OCI-LY7 (cell line): ENCODE measurements around the gene PRR7.

Experiments used
- EZH2phosphoT487 ChIP-seq: fragments of 200-600 bp; sonication (generic); IDR thresholded peaks from 2 replicates; pipeline ENCODE4 v1.6.1; 2018; ENCODE audit warnings: low read depth, borderline replicate concordance, mild to moderate bottlenecking, mixed run types, antibody characterized with exemption, low read length, moderate library complexity, mixed read lengths
- TF ChIP-seq, protein P1 (sequence below): fragments of 200-600 bp; sonication (generic); conservative IDR thresholded peaks from 2 replicates; pipeline ENCODE4 v1.5.1; 2014; ENCODE audit warnings: mild to moderate bottlenecking, antibody characterized with exemption, low read length, moderate library complexity, mixed read lengths

DNA sequence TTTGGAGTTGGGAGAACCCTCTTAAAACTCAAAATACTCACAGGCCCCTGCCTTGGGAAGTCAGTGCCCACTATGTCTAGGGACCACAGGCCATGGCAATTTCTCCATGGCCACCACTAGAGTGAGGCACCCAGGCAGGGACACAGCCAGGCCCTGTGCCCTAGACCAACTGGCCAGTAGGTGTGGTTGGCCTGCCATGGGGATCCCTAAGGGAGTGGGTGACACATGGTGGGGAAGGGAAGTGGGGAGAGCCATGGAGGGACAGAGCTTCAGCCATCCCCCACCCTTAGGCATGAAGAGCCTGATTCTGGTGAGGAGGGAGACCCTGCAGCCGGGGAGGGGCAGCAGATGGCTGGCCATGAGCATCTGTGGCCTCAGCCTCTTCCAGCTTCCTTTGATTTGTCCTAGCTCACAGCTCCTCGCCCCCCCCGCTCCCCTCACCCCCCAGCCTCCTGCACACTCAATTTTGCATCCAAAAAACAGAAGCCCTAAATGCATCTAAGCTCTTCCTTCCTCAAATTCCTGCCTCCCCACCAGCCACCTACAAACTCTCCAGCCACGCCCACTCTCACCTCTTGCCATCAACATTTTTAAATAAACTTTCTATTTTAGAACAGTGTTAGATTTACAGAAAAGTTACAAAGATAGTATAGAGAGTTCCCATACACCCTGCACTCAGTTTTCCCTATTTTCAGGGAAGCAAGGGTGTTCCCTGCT lies 28.4 kb downstream of the PRR7 start:
- TF ChIP-seq, protein P1, sequence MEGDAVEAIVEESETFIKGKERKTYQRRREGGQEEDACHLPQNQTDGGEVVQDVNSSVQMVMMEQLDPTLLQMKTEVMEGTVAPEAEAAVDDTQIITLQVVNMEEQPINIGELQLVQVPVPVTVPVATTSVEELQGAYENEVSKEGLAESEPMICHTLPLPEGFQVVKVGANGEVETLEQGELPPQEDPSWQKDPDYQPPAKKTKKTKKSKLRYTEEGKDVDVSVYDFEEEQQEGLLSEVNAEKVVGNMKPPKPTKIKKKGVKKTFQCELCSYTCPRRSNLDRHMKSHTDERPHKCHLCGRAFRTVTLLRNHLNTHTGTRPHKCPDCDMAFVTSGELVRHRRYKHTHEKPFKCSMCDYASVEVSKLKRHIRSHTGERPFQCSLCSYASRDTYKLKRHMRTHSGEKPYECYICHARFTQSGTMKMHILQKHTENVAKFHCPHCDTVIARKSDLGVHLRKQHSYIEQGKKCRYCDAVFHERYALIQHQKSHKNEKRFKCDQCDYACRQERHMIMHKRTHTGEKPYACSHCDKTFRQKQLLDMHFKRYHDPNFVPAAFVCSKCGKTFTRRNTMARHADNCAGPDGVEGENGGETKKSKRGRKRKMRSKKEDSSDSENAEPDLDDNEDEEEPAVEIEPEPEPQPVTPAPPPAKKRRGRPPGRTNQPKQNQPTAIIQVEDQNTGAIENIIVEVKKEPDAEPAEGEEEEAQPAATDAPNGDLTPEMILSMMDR = no peak
- no peak for TF ChIP-seq EZH2phosphoT487
